ENCODE measurements around the gene SMC1B.

DNA sequence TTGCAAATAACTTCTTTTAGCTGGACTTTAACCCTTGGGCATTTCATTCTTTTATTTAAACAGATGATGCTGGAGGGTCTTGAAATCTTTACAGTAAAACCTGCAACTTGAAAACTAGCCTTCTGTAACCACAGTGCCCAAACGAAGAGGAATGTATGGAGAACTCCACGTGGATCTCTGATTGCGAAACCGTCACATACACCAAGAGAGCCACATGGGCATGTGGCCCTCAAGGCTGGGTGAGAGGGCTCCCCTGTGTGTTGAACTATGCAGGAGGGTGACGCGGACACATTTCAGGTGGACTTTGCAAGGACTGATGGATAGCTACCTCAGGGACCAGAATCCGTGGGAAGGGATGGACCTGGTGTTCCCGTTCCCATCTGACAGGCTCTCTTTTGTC lies 73.1 kb downstream of the SMC1B start:
- no peak for TF ChIP-seq PHF21A (IDR thresholded peaks at IDR 0.05; ENCODE audit: borderline replicate concordance, low read depth)
- no peak for TF ChIP-seq YBX1 (IDR thresholded peaks at IDR 0.05)
- TF ChIP-seq ZKSCAN8 (CRISPR knock-in tag; IDR thresholded peaks at IDR 0.05) = no peak
- TF ChIP-seq ZKSCAN1 (IDR thresholded peaks at IDR 0.05; ENCODE audit: low read depth, low read length) = no peak
- TF ChIP-seq POLR2AphosphoS5 (IDR thresholded peaks at IDR 0.05; ENCODE audit: control insufficient read depth, insufficient read depth, low read depth, low read length) = no peak
- no peak for TF ChIP-seq FOXJ2 (tag; IDR thresholded peaks at IDR 0.05)
- TF ChIP-seq CTCF (IDR thresholded peaks at IDR 0.05 in 2 of 3, conservative IDR thresholded peaks at IDR 0.05 in 1 of 3; ENCODE audit: insufficient read depth in 2 of 3, low read depth in 1 of 3, low read length in 3 of 3) = no peak

All from K562 (cell line).